NCI-H2081 treated with DMSO at 0.1 percent for 48 hours (cell line): Measurements from ENCODE around the gene TRMU.

Source experiments
- DNase-seq: peaks from one replicate; lab custom pipeline; 2025; lab: John Stamatoyannopoulos, UW

The TRMU gene

DNA sequence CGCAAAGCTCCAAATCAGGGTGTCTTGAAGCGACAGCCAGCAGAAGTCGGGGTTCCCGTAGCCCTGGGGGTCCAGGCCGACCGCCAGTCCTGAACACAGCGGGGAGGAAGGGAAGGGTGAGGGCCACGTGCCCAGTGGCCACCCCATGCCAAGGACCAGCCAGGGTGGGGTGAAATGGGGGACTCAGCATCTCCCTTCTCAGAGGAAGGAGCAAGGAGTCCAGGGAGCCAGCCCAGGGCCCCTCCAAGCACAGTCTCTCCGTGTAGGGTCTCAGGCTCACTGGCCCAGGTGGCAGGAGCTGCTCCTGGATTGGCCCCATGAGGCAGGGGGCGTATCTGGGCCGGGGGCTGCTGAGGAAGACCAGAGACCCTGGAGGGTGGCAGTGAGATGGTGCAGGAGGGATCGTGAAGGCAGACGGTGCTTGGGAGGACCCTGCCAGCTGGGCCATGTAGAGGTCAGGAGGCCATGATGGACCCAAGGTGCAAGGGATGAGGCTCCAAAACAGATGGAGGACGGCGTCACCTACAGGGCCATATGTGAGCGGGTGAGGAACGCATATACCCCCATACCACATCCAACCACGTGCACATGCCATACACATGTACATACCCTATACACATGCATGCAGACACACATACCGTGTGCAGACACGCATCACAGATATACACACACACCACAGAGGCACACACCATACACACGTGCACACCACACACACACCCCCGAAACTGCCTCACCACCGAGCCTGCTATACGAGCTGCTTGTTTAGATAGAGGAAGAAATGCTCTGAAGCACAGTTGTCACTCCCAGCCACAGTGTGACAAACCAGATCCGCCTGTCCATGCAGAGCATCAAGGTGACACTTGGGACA, 34.4 kb downstream of the TRMU start:
- DNase-seq, result no peak

GRCh38 chr22:46370584-46371291, 35.2 kb downstream of the TRMU start:
- no peak for DNase-seq

DNA sequence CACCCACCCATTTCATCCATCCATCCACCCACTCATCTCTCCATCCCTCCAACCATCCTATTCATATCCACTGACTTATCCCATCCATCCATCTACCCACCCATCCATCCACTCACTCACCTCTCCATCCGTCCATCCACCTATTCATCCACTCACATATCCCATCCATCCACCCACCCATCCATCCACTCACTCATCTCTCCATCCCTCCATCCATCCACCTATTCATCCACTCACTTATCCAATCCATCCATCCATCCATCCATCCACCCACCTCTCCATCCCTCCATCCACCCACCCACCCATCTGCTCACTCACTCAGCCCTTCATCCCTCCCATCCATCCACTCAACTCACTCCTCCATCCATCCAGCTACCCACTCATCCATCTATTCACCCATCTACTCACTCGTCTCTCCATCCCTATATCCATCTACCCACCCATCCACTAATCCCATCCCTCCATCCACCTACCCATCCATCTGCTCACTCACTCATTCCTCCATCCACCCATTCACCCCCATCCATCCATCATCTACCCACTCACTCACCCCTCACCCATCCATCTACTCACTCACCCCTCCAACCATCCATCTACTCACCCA, 36.2 kb downstream of the TRMU start:
- DNase-seq, result no peak

GRCh38 chr22:46372686-46373085, 37.2 kb downstream of the TRMU start:
- no peak for DNase-seq

DNA sequence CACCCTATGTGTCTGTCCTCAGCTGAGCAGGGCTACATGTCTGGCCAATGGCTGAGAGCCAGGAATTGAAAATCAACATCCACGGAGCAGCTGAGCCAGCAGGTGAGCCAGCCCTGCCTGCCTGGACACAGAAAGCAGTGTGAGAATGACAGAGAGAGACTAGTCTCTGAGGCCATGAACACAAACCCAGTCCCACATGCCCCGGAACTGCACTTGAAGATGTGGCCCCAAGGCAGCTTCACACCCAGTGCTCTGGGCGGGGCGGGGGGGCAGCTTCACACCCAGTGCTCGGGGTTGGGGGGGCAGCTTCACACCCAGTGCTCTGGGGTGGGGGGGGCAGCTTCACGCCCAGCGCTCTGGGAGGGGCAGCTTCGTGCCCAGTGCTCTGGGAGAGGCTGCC, 37.6 kb downstream of the TRMU start:
- no peak for DNase-seq

DNA sequence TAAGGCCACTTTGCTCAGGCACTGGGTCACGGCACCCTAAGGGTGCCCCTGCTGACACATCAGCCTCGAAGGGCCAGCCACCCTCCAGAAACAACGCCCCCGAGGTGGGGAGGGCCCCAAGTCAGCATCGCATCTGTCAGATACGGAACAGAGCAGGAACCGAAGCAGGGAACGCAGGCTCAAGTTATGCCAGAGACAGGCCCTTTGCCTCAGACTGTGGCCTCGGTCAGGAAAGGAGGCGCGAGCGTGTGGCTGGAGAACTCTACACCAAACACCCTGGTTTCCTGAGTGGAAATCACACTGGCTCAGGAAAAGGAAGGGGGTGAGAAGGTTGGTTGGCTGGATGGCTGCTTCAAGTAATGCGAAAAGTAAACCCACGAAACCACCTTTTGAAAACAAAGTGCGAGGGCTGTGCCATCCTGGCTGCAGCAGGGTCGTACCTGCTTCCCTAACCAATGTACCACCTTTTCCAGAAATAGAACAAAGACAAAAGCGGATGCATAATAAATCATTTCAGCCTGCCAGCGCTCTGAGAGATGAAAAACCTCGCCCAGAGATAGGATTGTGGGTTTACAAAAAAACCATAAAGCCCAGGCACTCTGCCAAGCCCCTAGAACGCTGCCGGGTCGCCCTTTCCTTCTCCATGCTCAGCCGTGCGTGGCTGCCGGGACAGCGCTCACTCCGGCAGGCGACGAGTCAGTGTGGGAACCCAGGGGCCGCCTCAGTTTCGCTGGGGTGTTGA, 38.6 kb downstream of the TRMU start:
- no peak for DNase-seq

DNA sequence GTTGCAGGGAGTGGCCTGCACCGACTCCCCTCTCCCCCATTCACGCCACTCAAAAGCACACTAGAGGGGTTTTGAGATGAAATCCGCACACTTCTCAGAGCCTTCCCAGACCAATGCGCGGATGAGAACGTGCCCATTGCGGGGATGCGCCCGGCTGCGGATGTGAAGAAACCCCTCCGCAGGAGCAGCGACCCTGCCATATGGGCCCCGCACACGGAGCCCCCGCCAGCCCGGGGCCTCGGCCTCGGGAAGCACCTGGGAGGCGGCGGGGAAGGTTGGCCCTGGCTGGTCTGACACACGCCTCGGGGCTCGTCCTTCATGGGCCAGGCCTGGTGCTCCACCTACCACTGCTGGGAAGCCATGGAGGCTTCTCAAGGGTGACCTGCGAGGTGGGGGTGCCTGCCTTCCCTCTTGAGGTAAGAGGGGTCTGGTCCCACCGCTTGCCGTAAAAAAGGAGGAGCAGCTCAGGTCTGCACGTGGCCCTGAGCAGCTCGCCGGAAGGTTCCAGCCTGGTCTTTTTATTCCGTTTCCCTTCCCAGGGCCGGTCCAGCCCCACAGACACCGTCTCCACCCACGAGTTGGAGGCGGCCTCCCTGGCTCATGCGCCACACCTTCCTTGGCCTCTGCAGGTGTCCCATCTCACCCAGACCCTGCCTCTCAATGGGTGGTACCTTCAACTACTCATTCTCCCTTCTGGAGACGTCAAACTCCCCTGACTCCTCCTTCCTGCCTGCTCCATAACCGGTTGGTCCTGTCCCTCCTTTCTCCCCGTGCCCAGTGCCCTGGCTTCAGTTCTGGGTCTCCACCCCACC, 39.4 kb downstream of the TRMU start:
- DNase-seq, result no peak

GRCh38 chr22:46376111-46376510, 40.6 kb downstream of the TRMU start:
- no peak for DNase-seq

- DNase-seq, result no peak
Measured at GRCh38 chr22:46376908-46377524, 41.5 kb downstream of the TRMU start.

GRCh38 chr22:46377525-46378425, 42.3 kb downstream of the TRMU start:
- no peak for DNase-seq

DNA sequence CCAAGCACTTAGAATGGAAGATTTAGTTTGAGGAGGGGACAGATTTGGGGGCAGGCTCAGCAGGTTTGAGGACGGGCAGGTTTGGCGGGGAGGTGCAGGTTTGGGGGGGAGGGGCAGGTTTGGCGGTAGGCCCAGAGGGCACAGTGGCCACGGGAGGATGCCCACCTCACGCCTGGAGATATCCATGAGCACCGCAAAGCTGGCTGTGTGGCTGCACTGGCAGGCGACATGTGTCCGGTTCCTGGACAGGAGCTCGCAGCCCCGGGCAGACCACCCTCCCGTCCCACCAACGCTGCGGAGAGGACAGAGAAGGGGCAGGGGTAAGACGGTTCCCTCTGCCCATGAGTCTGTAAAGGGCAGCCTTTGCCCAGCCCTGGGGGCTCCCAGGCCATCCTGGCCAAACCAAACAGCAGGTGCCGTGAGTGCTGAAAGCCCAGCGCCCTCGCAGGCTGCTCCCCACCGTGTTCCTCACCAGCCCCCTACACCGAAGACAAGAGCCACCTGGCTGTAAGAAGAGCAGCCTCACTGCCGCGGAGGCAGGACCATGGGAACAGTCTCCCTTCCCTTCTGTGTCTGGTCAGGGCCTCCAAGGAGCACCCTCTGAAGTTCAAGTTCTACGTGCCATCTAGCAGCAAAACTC, 43.0 kb downstream of the TRMU start:
- DNase-seq, result no peak

DNA sequence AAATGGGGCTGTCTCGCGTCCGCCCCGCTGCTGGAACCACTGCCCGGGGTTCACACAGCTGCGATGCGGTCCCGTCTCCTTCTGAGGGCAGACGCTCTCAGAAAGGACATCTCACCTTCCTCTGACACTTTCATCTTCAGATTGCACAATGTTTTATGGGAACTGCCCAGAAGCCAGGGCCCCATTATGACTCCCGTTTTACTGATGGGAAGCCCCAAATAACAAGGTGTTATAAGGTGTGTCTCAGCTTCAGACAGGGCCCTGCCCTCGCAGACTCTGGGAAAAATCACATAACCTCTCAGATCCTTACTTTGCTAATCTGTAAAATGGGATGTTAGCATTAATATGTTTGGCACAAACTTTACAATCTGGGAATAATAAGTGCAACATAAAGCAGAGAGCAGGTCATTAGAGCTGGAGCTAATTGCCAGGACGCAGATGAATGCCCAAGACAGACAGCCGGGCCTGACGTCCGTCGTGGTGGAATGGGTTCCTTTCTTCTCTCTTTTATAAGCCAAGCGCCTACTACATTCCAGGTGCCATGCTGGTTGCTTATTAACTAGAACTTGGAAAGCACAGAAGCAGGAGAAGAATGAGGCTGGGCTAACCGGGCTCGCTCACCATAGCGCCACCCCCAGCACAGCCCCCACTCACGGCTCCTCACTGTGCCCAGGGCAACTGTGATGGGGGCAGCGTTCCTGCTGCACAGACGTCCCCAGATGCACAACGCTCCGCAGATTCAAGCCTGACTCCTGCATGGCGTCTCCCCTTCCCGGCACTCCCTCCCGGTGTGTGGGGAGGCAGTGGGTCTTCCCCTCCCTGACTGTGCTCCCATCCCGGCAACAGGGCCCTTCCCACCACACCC, 43.8 kb downstream of the TRMU start:
- DNase-seq, result no peak

- DNase-seq, result no peak
Measured at GRCh38 chr22:46380069-46380468, 44.6 kb downstream of the TRMU start.

DNA sequence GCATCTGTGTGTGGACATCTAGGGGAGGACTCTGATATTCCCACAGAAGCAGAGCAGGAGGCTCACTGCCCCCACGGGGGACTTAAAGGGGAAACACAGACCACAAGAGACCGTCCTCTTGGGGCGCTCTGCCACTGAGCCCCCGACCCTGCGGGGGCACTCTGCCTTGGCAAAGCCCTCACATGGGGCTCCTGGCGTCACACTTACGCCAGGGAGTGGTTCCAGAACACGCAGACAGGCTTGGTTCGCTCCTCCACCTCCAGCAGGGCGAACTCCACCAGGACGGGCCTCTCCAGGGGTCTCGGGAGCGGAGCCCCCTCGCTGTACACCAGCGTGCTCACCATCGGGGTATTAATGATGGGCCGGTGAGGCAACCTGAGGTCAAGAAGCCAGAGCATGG, 45.1 kb downstream of the TRMU start:
- DNase-seq, result no peak

DNA sequence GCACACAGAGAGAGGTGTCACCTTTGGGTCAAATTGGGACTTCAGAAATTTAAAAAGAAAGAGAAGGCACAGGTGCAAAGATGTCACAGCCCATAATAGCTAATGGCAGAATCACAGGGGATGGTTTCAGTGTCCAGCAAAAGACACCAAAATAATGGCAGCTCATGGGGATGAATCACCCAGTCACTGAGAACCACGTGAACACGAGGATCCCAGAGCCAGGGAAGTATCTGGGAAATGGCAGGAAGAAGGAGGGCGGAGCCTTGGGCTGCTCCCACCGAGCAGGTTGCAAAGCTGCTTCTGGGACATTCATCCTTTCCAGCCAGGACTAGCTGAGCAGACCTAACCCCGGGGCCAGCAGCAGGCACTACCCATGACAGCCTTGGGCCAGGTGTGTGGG, 45.6 kb downstream of the TRMU start:
- DNase-seq, result no peak

- no peak for DNase-seq
Measured at GRCh38 chr22:46381731-46382130, 46.2 kb downstream of the TRMU start.

- no peak for DNase-seq
Measured at GRCh38 chr22:46382524-46382923, 47.0 kb downstream of the TRMU start.

- no peak for DNase-seq
Measured at GRCh38 chr22:46386312-46386711, 50.8 kb downstream of the TRMU start.

DNA sequence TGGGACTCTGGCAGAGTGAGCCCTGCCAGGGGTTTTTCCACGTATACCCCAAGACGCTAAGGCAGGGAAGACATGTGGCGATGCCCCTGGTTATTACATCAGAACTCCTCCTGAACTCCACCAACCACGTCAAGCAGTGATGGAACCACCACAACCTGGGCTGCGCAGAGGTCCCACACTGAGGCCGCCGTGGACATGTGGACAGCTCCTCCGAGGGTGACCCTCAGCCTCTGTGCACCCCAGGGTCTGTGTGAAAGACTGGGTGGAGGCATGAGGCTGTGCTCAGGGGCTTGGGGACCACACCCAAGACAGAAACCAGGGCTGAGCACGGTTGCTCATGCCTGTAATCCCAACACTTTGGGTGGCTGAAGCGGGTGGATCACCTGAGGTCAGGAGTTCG, 52.2 kb downstream of the TRMU start:
- DNase-seq, result no peak
